GM12878 (cell line): ENCODE data around the gene GPR4. TPM values are rescaled to one million over a fixed set of nuclear protein-coding genes. Genes with fewer than 3 reads are reported as not detected.

ENCODE experiments used
- ATAC-seq: fragments of 200-7000 bp; cut with Tn5 transposase; 3 replicates; pipeline ENCODE4 v1.9.1; 2020; ENCODE audit warnings: mild to moderate bottlenecking, moderate library complexity
- BruUV-seq: library from RNA; stranded (reverse); fragments of 400-500 nt; replicated peaks from 2 replicates; lab custom pipeline; 2021; lab: Mats Ljungman, UMichigan
- CTCF ChIA-PET: fragments of 300-600 bp; sonication (Branson Sonifier 250); formaldehyde crosslinking; extraction: SDS; loops from one replicate; lab custom pipeline; 2021; ENCODE audit warnings: inconsistent platforms; lab: Yijun Ruan, JAX
- POLR2A ChIA-PET: fragments of 350-600 bp; formaldehyde crosslinking; extraction: SDS; loops from one replicate; lab custom pipeline; 2021; ENCODE audit warnings: inconsistent platforms; lab: Charles Lee
- RAD21 ChIA-PET: fragments of 300-600 bp; sonication (Branson Sonifier 250); formaldehyde crosslinking; loops from one replicate; lab custom pipeline; 2023; ENCODE audit warnings: antibody characterized with exemption; ENCODE audit not compliant: unreplicated experiment; lab: Charles Lee
- SMC1A ChIA-PET: fragments of 300-600 bp; sonication (Branson Sonifier 250); formaldehyde crosslinking; loops from one replicate; lab custom pipeline; 2023; ENCODE audit not compliant: unreplicated experiment, uncharacterized antibody; lab: Charles Lee
- DNase-seq: peaks from one replicate; pipeline ENCODE4 v3.0.0-alpha.2; 2011; ENCODE audit warnings: low read depth, low spot score
- FAIRE-seq: peaks from 3 replicates; lab custom pipeline; 2011; peaks lifted over from hg19 to GRCh38; lab: Jason Lieb, UNC
- H2AFZ ChIP-seq: 2 replicates; pipeline ENCODE4 v1.6.0; 2011; ENCODE audit warnings: low read depth, low read length, control low read depth; ENCODE audit not compliant: control insufficient read depth
- H3K27ac ChIP-seq: 2 replicates; pipeline ENCODE4 v1.5.1; 2011; ENCODE audit warnings: control low read depth; ENCODE audit not compliant: control insufficient read depth, insufficient read depth
- H3K27me3 ChIP-seq, 2 experiments: replicated peaks in 1 of 2; 2 replicates each; pipeline versions ENCODE4 v1.6.0 to v1.6.1; 2011; ENCODE audit warnings: low read length in 1 of 2; ENCODE audit not compliant: control insufficient read depth in 2 of 2, insufficient read depth in 2 of 2
- H3K36me3 ChIP-seq, 2 experiments: 2 replicates each; pipeline ENCODE4 v1.5.1; 2011; ENCODE audit warnings: low read length in 1 of 2; ENCODE audit not compliant: control insufficient read depth in 2 of 2, insufficient read depth in 2 of 2
- H3K4me1 ChIP-seq: 2 replicates; pipeline ENCODE4 v1.6.1; 2011; ENCODE audit warnings: mild to moderate bottlenecking, low read length, moderate library complexity, mixed read lengths; ENCODE audit not compliant: control insufficient read depth, insufficient read depth
- H3K4me2 ChIP-seq: 2 replicates; pipeline ENCODE4 v1.6.0; 2011; ENCODE audit warnings: control low read depth; ENCODE audit not compliant: control insufficient read depth, insufficient read depth
- H3K4me3 ChIP-seq: fragments of 200-600 bp; sonication (generic); 2 replicates; pipeline ENCODE4 v1.5.1; 2016
- H3K79me2 ChIP-seq: 2 replicates; pipeline ENCODE4 v1.6.0; 2011; ENCODE audit warnings: low read length; ENCODE audit not compliant: control insufficient read depth, insufficient read depth
- H3K9ac ChIP-seq: 2 replicates; pipeline ENCODE4 v1.8.0; 2011; ENCODE audit warnings: low read length, control low read depth, mixed read lengths; ENCODE audit not compliant: control insufficient read depth, insufficient read depth
- H3K9me3 ChIP-seq: replicated peaks from 3 replicates; pipeline ENCODE4 v1.5.1; 2011; ENCODE audit warnings: mild to moderate bottlenecking, low read length; ENCODE audit not compliant: control insufficient read depth, insufficient read depth
- H4K20me1 ChIP-seq: 2 replicates; pipeline ENCODE4 v1.6.0; 2011; ENCODE audit not compliant: control insufficient read depth, insufficient read depth
- ATF7 ChIP-seq: fragments of 450-650 bp; IDR thresholded peaks from 2 replicates; pipeline ENCODE4 v1.6.1; 2016; ENCODE audit warnings: low read depth, mild to moderate bottlenecking
- CREM ChIP-seq: IDR thresholded peaks from 2 replicates; pipeline ENCODE4 v1.6.1; 2014; ENCODE audit warnings: antibody characterized with exemption, low read depth
- EED ChIP-seq: sonication (generic); IDR thresholded peaks from 2 replicates; pipeline ENCODE4 v1.6.1; 2016; ENCODE audit warnings: antibody characterized with exemption, low read depth
- JUNB ChIP-seq: IDR thresholded peaks from 2 replicates; pipeline ENCODE4 v1.6.1; 2016; ENCODE audit warnings: antibody characterized with exemption, mild to moderate bottlenecking
- NFXL1 ChIP-seq: fragments of 450-650 bp; IDR thresholded peaks from 2 replicates; pipeline ENCODE4 v1.6.1; 2017; ENCODE audit warnings: antibody characterized with exemption, mild to moderate bottlenecking, borderline replicate concordance
- RUNX3 ChIP-seq: IDR thresholded peaks from 2 replicates; pipeline ENCODE4 v1.6.1; 2012; ENCODE audit warnings: low read length, inconsistent platforms
- ZNF24 ChIP-seq: fragments of 450-650 bp; IDR thresholded peaks from 2 replicates; pipeline ENCODE4 v1.6.1; 2017; ENCODE audit warnings: antibody characterized with exemption, mild to moderate bottlenecking
- WGBS: methylation state at CpG from one replicate; pipeline ENCODE4 v1.1.6; 2016; ENCODE audit warnings: low lambda C conversion rate; ENCODE audit not compliant: insufficient replicate concordance, insufficient coverage; ENCODE audit errors: missing lambda C conversion rate; 5-methylcytosine and 5-hydroxymethylcytosine counted together
- in situ Hi-C: fragments of 300-500 bp; cut with MboI; formaldehyde crosslinking; loops from 9 replicates; pipeline ENCODE4 v1.14.3; 2018; ENCODE audit warnings: mixed read lengths
- intact Hi-C: fragments of 100-400 bp; cut with micrococcal nuclease; formaldehyde crosslinking; loops from one replicate; pipeline ENCODE4 v1.14.2; 2022; ENCODE audit not compliant: unreplicated experiment
- polyA plus RNA-seq, 11 experiments: library from polyadenylated mRNA; depleted of rRNA in 4 of 11; unstranded in 6 of 11; stranded (reverse) in 5 of 11; fragments of >200 nt; fragmentation: Nextera tagmentation in 4 of 11; fragmentation: Illumina TruSeq in 1 of 11; extraction: Ambion mirVana in 4 of 11; extraction: Trizol in 1 of 11; gene quantifications; 1 replicate in 1 of 11; 2 replicates in 10 of 11; pipeline versions ENCODE4 v1.2.1 to v1.2.3, GENCODE V29; 2011 to 2016; ENCODE audit warnings: inconsistent platforms in 2 of 11, missing spikeins in 2 of 11, low read depth in 1 of 11
- total RNA-seq, 4 experiments: library from RNA; depleted of rRNA in 3 of 4; stranded (reverse); fragments of >200 nt in 3 of 4; fragmentation: Illumina TruSeq in 1 of 4; extraction: Trizol in 1 of 4; gene quantifications; 2 replicates each; pipeline versions ENCODE4 v1.2.1 to v1.2.3, GENCODE V29; 2013 to 2021
- TF ChIP-seq, protein P1 (sequence below): fragments of 450-650 bp; IDR thresholded peaks from 2 replicates; pipeline ENCODE4 v1.6.1; 2017; ENCODE audit warnings: mild to moderate bottlenecking
- TF ChIP-seq, protein P2 (sequence below): fragments of 450-650 bp; IDR thresholded peaks from 2 replicates; pipeline ENCODE4 v1.6.1; 2016; ENCODE audit warnings: mild to moderate bottlenecking
- TF ChIP-seq, protein P3 (sequence below): fragments of 450-650 bp; IDR thresholded peaks from 2 replicates; pipeline ENCODE4 v1.6.1; 2018; ENCODE audit warnings: mild to moderate bottlenecking, low read depth, moderate library complexity; ENCODE audit not compliant: partially characterized antibody

GPR4 gene
- total and polyA plus RNA-seq, 10 of the 15 experiments (the other 5 are each of a cell fraction or from before 2014, with no cell fraction given) = not detected

DNA sequence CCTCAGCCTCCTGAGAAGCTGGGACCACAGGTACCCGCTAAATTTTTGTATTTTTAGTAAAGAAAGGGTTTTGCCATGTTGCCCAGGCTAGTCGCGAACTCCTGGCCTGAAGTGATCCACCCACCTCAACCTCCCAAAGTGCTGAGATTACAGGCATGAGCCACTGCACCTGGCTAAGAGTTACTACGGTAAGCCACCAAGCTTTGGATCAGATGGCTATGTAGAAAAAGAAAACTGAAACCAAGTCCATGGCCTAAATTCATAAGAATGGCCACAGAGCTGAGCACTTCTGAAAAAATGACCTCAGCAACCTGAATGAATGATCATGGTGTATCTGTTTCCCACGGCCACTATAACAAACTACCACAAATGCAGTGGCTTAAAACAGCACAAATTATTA lies 26.8 kb downstream of the GPR4 start:
- Histone ChIP-seq H3K4me3 (no peak overlapping the region), H3K9ac (no peak overlapping the region), H3K27ac (no peak overlapping the region), H3K79me2 (peaks cover 11% of the 10 kb centered on the region), H3K27me3 (no peaks in the 10 kb centered on the region), H3K9me3 (no peaks in the 10 kb centered on the region; the same call in 2 of the 3 replicates), H3K4me2 (no peak overlapping the region), H4K20me1 (no peaks in the 10 kb centered on the region), H3K4me1 (peaks cover 11% of the 10 kb centered on the region), H2AFZ (no peak overlapping the region), H3K36me3 (no peaks in the 10 kb centered on the region; a peak in 2 of 4 replicates)
- DNase-seq = no peak
- ATAC-seq = peak; percentile 86
- intact Hi-C loops = no loop called here
- ChIA-PET SMC1A (interaction anchor here (1.2 to 1.4 kb wide), 3 partner anchors 9 to 66 kb away, joined by 3 to 5 read pairs (median 3); no protein-coding TSS in a partner anchor), CTCF (interaction anchor here (0.9 to 1.4 kb wide), 3 partner anchors 26 to 96 kb away, joined by 3 to 5 read pairs (median 3); no protein-coding TSS in a partner anchor), POLR2A (interaction anchor here (0.8 to 1.5 kb wide), 2 partner anchors 8 to 9 kb away, joined by 3 to 8 read pairs; no protein-coding TSS in a partner anchor), RAD21 (interaction anchor here (0.8 to 1.0 kb wide), 3 partner anchors 17 to 136 kb away, joined by 3 read pairs; no protein-coding TSS in a partner anchor)
- in situ Hi-C loops = no loop called here
- FAIRE-seq = peak; percentile 75
- peak; percentile 61; the same call in 1 of the 2 replicates for TF ChIP-seq ATF7
- TF ChIP-seq, protein P1, sequence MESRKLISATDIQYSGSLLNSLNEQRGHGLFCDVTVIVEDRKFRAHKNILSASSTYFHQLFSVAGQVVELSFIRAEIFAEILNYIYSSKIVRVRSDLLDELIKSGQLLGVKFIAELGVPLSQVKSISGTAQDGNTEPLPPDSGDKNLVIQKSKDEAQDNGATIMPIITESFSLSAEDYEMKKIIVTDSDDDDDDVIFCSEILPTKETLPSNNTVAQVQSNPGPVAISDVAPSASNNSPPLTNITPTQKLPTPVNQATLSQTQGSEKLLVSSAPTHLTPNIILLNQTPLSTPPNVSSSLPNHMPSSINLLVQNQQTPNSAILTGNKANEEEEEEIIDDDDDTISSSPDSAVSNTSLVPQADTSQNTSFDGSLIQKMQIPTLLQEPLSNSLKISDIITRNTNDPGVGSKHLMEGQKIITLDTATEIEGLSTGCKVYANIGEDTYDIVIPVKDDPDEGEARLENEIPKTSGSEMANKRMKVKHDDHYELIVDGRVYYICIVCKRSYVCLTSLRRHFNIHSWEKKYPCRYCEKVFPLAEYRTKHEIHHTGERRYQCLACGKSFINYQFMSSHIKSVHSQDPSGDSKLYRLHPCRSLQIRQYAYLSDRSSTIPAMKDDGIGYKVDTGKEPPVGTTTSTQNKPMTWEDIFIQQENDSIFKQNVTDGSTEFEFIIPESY = peak; percentile 72; the same call in 1 of the 2 replicates
- TF ChIP-seq CREM = peak; percentile 21; the same call in 1 of the 2 replicates
- TF ChIP-seq, protein P2, sequence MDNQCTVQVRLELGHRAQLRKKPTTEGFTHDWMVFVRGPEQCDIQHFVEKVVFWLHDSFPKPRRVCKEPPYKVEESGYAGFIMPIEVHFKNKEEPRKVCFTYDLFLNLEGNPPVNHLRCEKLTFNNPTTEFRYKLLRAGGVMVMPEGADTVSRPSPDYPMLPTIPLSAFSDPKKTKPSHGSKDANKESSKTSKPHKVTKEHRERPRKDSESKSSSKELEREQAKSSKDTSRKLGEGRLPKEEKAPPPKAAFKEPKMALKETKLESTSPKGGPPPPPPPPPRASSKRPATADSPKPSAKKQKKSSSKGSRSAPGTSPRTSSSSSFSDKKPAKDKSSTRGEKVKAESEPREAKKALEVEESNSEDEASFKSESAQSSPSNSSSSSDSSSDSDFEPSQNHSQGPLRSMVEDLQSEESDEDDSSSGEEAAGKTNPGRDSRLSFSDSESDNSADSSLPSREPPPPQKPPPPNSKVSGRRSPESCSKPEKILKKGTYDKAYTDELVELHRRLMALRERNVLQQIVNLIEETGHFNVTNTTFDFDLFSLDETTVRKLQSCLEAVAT = peak; percentile 53; the same call in 1 of the 2 replicates
- peak; percentile 81 for TF ChIP-seq ZNF24
- TF ChIP-seq NFXL1 = no peak
- peak; percentile 48; the same call in 1 of the 2 replicates for TF ChIP-seq RUNX3
- peak; percentile 54; the same call in 1 of the 2 replicates for TF ChIP-seq EED
- TF ChIP-seq, protein P3, sequence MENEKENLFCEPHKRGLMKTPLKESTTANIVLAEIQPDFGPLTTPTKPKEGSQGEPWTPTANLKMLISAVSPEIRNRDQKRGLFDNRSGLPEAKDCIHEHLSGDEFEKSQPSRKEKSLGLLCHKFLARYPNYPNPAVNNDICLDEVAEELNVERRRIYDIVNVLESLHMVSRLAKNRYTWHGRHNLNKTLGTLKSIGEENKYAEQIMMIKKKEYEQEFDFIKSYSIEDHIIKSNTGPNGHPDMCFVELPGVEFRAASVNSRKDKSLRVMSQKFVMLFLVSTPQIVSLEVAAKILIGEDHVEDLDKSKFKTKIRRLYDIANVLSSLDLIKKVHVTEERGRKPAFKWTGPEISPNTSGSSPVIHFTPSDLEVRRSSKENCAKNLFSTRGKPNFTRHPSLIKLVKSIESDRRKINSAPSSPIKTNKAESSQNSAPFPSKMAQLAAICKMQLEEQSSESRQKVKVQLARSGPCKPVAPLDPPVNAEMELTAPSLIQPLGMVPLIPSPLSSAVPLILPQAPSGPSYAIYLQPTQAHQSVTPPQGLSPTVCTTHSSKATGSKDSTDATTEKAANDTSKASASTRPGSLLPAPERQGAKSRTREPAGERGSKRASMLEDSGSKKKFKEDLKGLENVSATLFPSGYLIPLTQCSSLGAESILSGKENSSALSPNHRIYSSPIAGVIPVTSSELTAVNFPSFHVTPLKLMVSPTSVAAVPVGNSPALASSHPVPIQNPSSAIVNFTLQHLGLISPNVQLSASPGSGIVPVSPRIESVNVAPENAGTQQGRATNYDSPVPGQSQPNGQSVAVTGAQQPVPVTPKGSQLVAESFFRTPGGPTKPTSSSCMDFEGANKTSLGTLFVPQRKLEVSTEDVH = no peak
- TF ChIP-seq JUNB = peak; percentile 46
- 77% methylated on average over 5 of the region's 5 CpGs for WGBS
- BruUV-seq = no TSS peak
